HEK293T (cell line): ENCODE results near the gene HSPB7.
"Not testable (repeated sequence)": the region's sequence is repeated elsewhere in the genome, so short reads cannot be mapped to it uniquely, and the experiment has no call there.

ENCODE experiments used
- ARNT ChIP-seq: fragments of 450-650 bp; IDR thresholded peaks from 2 replicates; pipeline ENCODE4 v1.6.1; 2017; ENCODE audit warnings: mild to moderate bottlenecking
- CTBP1 ChIP-seq: fragments of 450-650 bp; IDR thresholded peaks from 2 replicates; pipeline ENCODE4 v1.6.1; 2016; ENCODE audit warnings: borderline replicate concordance
- ELF4 ChIP-seq: fragments of 450-650 bp; IDR thresholded peaks from 2 replicates; pipeline ENCODE4 v1.6.1; 2017; ENCODE audit warnings: antibody characterized with exemption
- FOXA1 ChIP-seq: fragments of 450-650 bp; IDR thresholded peaks from 2 replicates; pipeline ENCODE4 v1.6.1; 2016; ENCODE audit warnings: mild to moderate bottlenecking
- FOXK2 ChIP-seq: fragments of 450-650 bp; IDR thresholded peaks from 2 replicates; pipeline ENCODE4 v1.6.1; 2016; ENCODE audit warnings: mild to moderate bottlenecking
- FOXM1 ChIP-seq: fragments of 450-650 bp; IDR thresholded peaks from 2 replicates; pipeline ENCODE4 v1.6.1; 2017; ENCODE audit warnings: mild to moderate bottlenecking, borderline replicate concordance
- L3MBTL2 ChIP-seq: fragments of 450-650 bp; conservative IDR thresholded peaks from 2 replicates; pipeline ENCODE4 v1.6.1; 2016; ENCODE audit warnings: mild to moderate bottlenecking
- LEF1 ChIP-seq: fragments of 450-650 bp; IDR thresholded peaks from 2 replicates; pipeline ENCODE4 v1.6.1; 2017; ENCODE audit warnings: mild to moderate bottlenecking, borderline replicate concordance
- SUZ12 ChIP-seq: fragments of 450-650 bp; IDR thresholded peaks from 2 replicates; pipeline ENCODE4 v1.6.1; 2016; ENCODE audit warnings: mild to moderate bottlenecking

DNA sequence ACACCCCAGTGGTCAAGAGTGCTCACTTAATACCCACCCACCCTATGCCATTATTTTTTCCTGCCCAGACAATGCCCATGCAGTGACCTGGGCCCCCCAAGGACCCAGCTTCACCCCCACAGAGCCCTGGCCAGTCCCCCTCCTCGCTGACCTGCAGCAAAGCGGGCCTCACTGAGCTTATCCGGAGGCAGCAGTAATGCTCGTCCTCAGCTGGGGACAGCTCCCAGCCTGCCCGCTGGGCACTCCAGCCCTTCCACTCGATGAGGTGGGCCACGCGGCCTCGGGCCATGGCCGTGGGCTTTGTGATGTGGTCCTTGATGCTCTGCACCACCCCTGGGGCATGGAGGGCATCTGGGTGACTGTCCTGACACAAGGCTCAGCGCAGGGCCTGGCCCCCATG is 18.6 kb upstream of the HSPB7 start:
- not testable (repeated sequence) for TF ChIP-seq FOXK2, L3MBTL2, FOXA1, LEF1, SUZ12, FOXM1, ELF4, CTBP1, ARNT
